ENCODE data around the gene AHDC1. TPM values are rescaled to one million over a fixed set of nuclear protein-coding genes. Genes with fewer than 3 reads are reported as not detected.

The AHDC1 gene
- total and polyA plus RNA-seq, 2 of the 13 experiments (the other 11 are each of a cell fraction or from before 2014, with no cell fraction given) = 1.0 to 2.7 TPM

- H3K4me2 ChIP-seq (ENCODE audit: low read depth, low read length) = no peak overlapping the region
- WGBS (ENCODE audit: low lambda C conversion rate) = 80% methylated on average over 2 of the region's 2 CpGs
- no TSS peak for BruUV-seq (replicated peaks)
- DNase-seq (ENCODE audit: low spot score) (no peak), ATAC-seq (no peak), FAIRE-seq (no peak)
- TF ChIP-seq CTCF (CRISPR knock-in tag; IDR thresholded peaks at IDR 0.05) = no peak
- TF ChIP-seq ATAD3A (CRISPR knock-in tag; IDR thresholded peaks at IDR 0.05) = no peak
- TF ChIP-seq ZNF329 (CRISPR knock-in tag; IDR thresholded peaks at IDR 0.05; ENCODE audit: low read depth) = no peak
- TF ChIP-seq MYC (CRISPR knock-in tag; IDR thresholded peaks at IDR 0.05; ENCODE audit: borderline replicate concordance) = no peak
- ChIA-PET POLR2A (interaction anchor here (1.3 kb wide), 1 partner anchor 34 kb away, joined by 3 read pairs; no protein-coding TSS in a partner anchor), CTCF (ENCODE audit: low intra/inter-chr PET ratio, low total read pairs) (no interaction called here)
- H3K79me2 ChIP-seq (ENCODE audit: insufficient read depth, low read length) = no peaks in the 10 kb centered on the region
- intact Hi-C loops (cut with micrococcal nuclease; ENCODE audit: unreplicated experiment) (no loop called here), in situ Hi-C loops (cut with HindIII; ENCODE audit: extremely low pct_ligation_motif_present, low pct_unique_long_range_greater_than_20kb) (no loop called here)
- peaks cover 0 to 3% of the 10 kb centered on the region in 2 experiments; a peak in 1 of 5 replicates for H3K36me3 ChIP-seq (replicated peaks in 1 of 2; ENCODE audit: control insufficient read depth in 1 of 2, insufficient read depth in 2 of 2, low read length in 2 of 2)
- H4K20me1 ChIP-seq (ENCODE audit: insufficient read depth, low read length) = no peaks in the 10 kb centered on the region
- H3K27me3 ChIP-seq (ENCODE audit: control insufficient read depth in 1 of 2, insufficient read depth in 2 of 2, low read length in 2 of 2) = no peaks in the 10 kb centered on the region
- H3K4me3 ChIP-seq (replicated peaks in 1 of 3; ENCODE audit: insufficient read depth in 1 of 3, low read depth in 2 of 3, low read length in 3 of 3) = no peak overlapping the region
- peaks cover 10% of the 10 kb centered on the region for H3K4me1 ChIP-seq (ENCODE audit: insufficient read depth, low read length)
- no peak overlapping the region for H3K27ac ChIP-seq (ENCODE audit: extremely low read length, insufficient read depth, low read length)
- no peak overlapping the region for H3K9ac ChIP-seq (ENCODE audit: insufficient read depth, low read depth, low read length)
- H3K9me3 ChIP-seq (ENCODE audit: low read length) = no peaks in the 10 kb centered on the region
- no peak overlapping the region for H2AFZ ChIP-seq (ENCODE audit: low read length)
Observed at GRCh38 chr1:27535386-27535785, 68.6 kb downstream of the AHDC1 start.

- Histone ChIP-seq H3K36me3 (replicated peaks in 1 of 2; ENCODE audit: control insufficient read depth in 1 of 2, insufficient read depth in 2 of 2, low read length in 2 of 2) (peaks cover 0 to 3% of the 10 kb centered on the region in 2 experiments; a peak in 1 of 5 replicates), H3K79me2 (ENCODE audit: insufficient read depth, low read length) (no peaks in the 10 kb centered on the region), H3K9me3 (ENCODE audit: low read length) (no peaks in the 10 kb centered on the region), H3K27me3 (ENCODE audit: control insufficient read depth in 1 of 2, insufficient read depth in 2 of 2, low read length in 2 of 2) (no peaks in the 10 kb centered on the region), H3K9ac (ENCODE audit: insufficient read depth, low read depth, low read length) (no peak overlapping the region), H3K4me1 (ENCODE audit: insufficient read depth, low read length) (peaks cover 23% of the 10 kb centered on the region), H3K4me3 (replicated peaks in 1 of 3; ENCODE audit: insufficient read depth in 1 of 3, low read depth in 2 of 3, low read length in 3 of 3) (no peak overlapping the region), H2AFZ (ENCODE audit: low read length) (no peak overlapping the region), H4K20me1 (ENCODE audit: insufficient read depth, low read length) (no peaks in the 10 kb centered on the region), H3K27ac (ENCODE audit: extremely low read length, insufficient read depth, low read length) (no peak overlapping the region), H3K4me2 (ENCODE audit: low read depth, low read length) (no peak overlapping the region)
- no TSS peak for BruUV-seq (replicated peaks)
- in situ Hi-C loops (cut with HindIII; ENCODE audit: extremely low pct_ligation_motif_present, low pct_unique_long_range_greater_than_20kb) (no loop called here), intact Hi-C loops (cut with micrococcal nuclease; ENCODE audit: unreplicated experiment) (no loop called here)
- FAIRE-seq (no peak), ATAC-seq (no peak), DNase-seq (ENCODE audit: low spot score) (no peak)
- 88% methylated on average over 13 of the region's 14 CpGs for WGBS (ENCODE audit: low lambda C conversion rate)
- TF ChIP-seq POLR2G (IDR thresholded peaks at IDR 0.05; ENCODE audit: low read depth, low read length) (0 out of 2 replicates have a peak, but pooled peaks have one; percentile 28), AGO2 (optimal IDR thresholded peaks at IDR 0.05; ENCODE audit: low read depth, low read length) (peak; percentile 56), ASH2L (IDR thresholded peaks at IDR 0.05; ENCODE audit: insufficient read length, low read depth, low read length) (no peak), GATAD1 (CRISPR knock-in tag; IDR thresholded peaks at IDR 0.05) (no peak), ZNF687 (CRISPR knock-in tag; IDR thresholded peaks at IDR 0.05) (peak; percentile 14; the same call in 1 of the 2 replicates)
- ChIA-PET POLR2A (no interaction called here), CTCF (ENCODE audit: low intra/inter-chr PET ratio, low total read pairs) (no interaction called here)
Observed at GRCh38 chr1:27531959-27532685, 71.8 kb downstream of the AHDC1 start.

All from HepG2 (cell line).